Ascending aorta (tissue), 2 donors: Measurements from ENCODE around the gene KCTD10. TPM values are rescaled to one million over a fixed set of nuclear protein-coding genes. Genes with fewer than 3 reads are reported as not detected.

Source experiments
- DNase-seq, 2 donors: peaks; one replicate each; pipeline ENCODE4 v3.0.0-alpha.2; 2019; ENCODE audit warnings: low spot score in 2 of 2
- H3K27ac ChIP-seq, 2 donors: fragments of 200-600 bp; sonication (generic); one replicate each; pipeline ENCODE4 v1.5.1; 2016 to 2017; ENCODE audit warnings: mild to moderate bottlenecking in 1 of 2
- H3K27me3 ChIP-seq: fragments of 200-600 bp; sonication (generic); one replicate; pipeline ENCODE4 v1.5.1; 2017
- H3K36me3 ChIP-seq, 2 donors: fragments of 200-600 bp; sonication (generic); one replicate each; pipeline ENCODE4 v1.5.1; 2016
- H3K4me1 ChIP-seq, 2 donors: fragments of 200-600 bp; sonication (generic); one replicate each; pipeline ENCODE4 v1.5.1; 2016 to 2017; ENCODE audit warnings: mild to moderate bottlenecking in 1 of 2
- H3K4me3 ChIP-seq, 2 donors: fragments of 200-600 bp; sonication (generic); one replicate each; pipeline ENCODE4 v1.5.1; 2016 to 2017; ENCODE audit warnings: mild to moderate bottlenecking in 1 of 2
- H3K9me3 ChIP-seq, 2 donors: fragments of 200-600 bp; sonication (generic); one replicate each; pipeline ENCODE4 v1.5.1; 2016
- intact Hi-C: fragments of 100-400 bp; cut with DNase I; formaldehyde crosslinking; loops from one replicate; pipeline ENCODE4 v1.15.1; 2023
- total RNA-seq: library from RNA; depleted of rRNA; stranded (reverse); fragments of >200 nt; gene quantifications from one replicate; pipeline ENCODE4 v1.1.0, GENCODE V29; 2016
- TF ChIP-seq, protein P1 (sequence below), 3 experiments: fragments of 200-600 bp in 2 of 3; fragments of 450-650 bp in 1 of 3; sonication (generic) in 2 of 3; IDR thresholded peaks; one replicate each; pipeline ENCODE4 v1.5.1; 2016 to 2019; ENCODE audit warnings: antibody characterized with exemption in 3 of 3, mild to moderate bottlenecking in 1 of 3, moderate library complexity in 1 of 3

Gene KCTD10
- total RNA-seq, 1 donor from 2014 or later: 102 TPM

DNA sequence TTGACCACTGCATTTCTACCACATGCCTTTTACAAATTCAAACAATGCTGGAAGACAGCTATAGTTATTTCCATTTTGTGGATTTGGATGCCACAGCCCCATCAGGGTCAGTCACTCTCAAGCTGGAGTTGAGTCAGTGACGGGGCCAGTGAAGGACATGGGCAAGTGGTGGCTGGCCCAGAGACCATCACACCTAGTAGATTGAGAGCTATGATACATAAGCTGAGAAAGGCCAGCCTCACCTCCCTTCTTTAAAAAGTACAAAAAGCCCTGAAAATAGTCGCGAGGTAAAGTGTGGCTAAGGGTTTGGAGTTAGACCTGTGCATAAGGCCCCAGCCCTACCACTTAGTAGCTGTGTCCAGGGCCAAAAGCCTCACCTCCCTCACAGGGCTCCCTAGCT is 4.1 kb downstream of the KCTD10 start:
- Histone ChIP-seq H3K27me3 (no peaks in the 10 kb centered on the region), H3K4me1 (peaks cover 8 to 51% of the 10 kb centered on the region in 2 donors), H3K27ac (peak overlapping the region; percentile 51 to 94), H3K36me3 (peaks cover 13 to 20% of the 10 kb centered on the region in 2 donors), H3K4me3 (no peak overlapping the region), H3K9me3 (no peaks in the 10 kb centered on the region)
- TF ChIP-seq, protein P1, sequence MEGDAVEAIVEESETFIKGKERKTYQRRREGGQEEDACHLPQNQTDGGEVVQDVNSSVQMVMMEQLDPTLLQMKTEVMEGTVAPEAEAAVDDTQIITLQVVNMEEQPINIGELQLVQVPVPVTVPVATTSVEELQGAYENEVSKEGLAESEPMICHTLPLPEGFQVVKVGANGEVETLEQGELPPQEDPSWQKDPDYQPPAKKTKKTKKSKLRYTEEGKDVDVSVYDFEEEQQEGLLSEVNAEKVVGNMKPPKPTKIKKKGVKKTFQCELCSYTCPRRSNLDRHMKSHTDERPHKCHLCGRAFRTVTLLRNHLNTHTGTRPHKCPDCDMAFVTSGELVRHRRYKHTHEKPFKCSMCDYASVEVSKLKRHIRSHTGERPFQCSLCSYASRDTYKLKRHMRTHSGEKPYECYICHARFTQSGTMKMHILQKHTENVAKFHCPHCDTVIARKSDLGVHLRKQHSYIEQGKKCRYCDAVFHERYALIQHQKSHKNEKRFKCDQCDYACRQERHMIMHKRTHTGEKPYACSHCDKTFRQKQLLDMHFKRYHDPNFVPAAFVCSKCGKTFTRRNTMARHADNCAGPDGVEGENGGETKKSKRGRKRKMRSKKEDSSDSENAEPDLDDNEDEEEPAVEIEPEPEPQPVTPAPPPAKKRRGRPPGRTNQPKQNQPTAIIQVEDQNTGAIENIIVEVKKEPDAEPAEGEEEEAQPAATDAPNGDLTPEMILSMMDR (IDR thresholded peaks at IDR 0.05): no peak
- intact Hi-C loops: loop anchor here (10.0 kb wide), 3 partner anchors 102 to 318 kb away; partner anchors contain the start of genes FAM222A, MMAB and MVK
- no peak for DNase-seq

DNA sequence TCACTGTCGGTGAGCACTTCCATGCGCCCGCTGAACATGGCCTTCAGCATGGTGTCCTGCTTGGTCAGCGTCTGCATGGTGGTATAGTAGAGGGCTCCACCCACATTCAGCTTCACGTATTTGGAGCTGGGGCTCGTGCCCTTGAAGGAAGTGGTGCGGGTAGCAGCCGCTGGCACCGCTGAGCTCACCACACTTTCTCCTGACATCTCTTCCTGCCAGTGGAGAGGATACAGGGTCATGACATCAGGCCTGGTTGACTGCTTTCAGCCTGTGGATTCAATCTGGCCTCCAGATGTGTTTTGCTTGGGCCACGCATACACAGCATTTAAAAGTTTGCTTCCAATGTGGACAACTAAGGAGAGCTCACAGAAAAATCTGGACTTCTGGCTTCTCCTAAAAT is 7.6 kb downstream of the KCTD10 start:
- no peak overlapping the region for H3K4me3 ChIP-seq

DNA sequence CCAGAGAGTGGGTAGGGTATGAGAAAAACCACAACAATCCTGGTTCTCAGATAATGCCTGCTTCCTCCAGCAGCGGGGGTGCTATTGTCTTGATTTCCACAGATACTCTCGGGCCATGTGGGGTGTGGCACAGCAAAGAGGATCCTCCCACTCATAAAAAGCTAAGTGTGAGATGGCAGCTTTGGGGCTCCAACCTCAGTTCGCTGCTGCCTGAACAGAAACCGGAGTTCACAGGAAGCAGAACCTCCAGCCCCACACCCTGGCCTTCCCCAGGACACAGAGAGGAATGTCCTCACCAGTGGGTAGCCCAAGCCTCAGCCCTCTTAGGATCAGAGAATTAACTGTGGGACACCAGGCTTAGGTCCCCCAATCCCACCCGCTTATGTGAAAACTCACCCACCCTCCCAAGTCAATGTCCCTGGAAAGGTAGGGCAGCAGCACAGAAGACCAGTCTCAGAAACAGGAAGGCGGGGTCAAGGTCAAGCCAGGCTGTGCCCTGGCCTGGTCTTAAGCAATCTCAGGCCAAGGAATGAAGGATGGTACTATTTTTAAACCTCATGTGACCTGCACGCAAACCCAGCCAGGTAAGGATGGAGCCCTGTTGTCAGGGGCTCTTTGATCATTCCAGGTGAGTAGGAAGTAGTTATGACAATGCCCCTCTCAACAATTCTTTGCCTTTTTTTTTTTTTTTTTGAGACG is 9.0 kb downstream of the KCTD10 start:
- no peak for DNase-seq
- Histone ChIP-seq H3K36me3 (peaks cover 32 to 36% of the 10 kb centered on the region in 2 donors), H3K27ac (peak overlapping the region; percentile 96 to 99), H3K27me3 (no peaks in the 10 kb centered on the region), H3K4me1 (peaks cover 41 to 75% of the 10 kb centered on the region in 2 donors), H3K4me3 (no peak overlapping the region), H3K9me3 (no peaks in the 10 kb centered on the region)
- intact Hi-C loops: loop anchor here (10.0 kb wide), 3 partner anchors 373 to 1163 kb away; partner anchors contain the start of genes ALKBH2, CMKLR1 and UNG
- TF ChIP-seq, protein P1 (IDR thresholded peaks at IDR 0.05): no peak

More for the DNA sequence above, 7.6 kb downstream of the KCTD10 start:
- Histone ChIP-seq H3K36me3 (peaks cover 32 to 42% of the 10 kb centered on the region in 2 donors), H3K27me3 (no peaks in the 10 kb centered on the region), H3K9me3 (no peaks in the 10 kb centered on the region), H3K27ac (peak overlapping the region; percentile 28 to 96), H3K4me1 (peaks cover 29 to 71% of the 10 kb centered on the region in 2 donors)
- intact Hi-C loops: loop anchor here (10.0 kb wide), 3 partner anchors 375 to 1165 kb away; partner anchors contain the start of genes ALKBH2, CMKLR1 and UNG
- TF ChIP-seq, protein P1 (IDR thresholded peaks at IDR 0.05): no peak
- DNase-seq: no peak

DNA sequence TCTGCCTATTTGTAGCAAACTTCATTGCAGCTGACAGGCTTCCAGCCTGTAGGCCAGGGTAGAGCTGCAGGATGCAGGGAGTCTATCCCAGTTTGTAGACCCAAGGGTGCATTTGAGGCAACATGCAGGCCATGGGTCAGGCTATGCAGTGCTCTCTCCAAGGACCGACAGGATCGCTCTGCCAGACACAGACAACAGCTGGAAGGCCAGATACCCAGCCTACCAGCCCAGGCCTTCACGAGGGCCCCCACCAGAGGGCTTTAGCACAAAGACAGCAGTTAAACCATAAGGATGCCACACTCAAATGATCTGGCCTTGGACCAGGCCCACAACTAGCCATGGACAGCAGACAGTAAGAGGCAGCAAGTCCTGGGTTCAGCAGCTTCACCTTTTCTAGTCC is 10.3 kb downstream of the KCTD10 start:
- Histone ChIP-seq H3K36me3 (peaks cover 32 to 35% of the 10 kb centered on the region in 2 donors), H3K27ac (peak overlapping the region; percentile 96 to 99), H3K4me3 (no peak overlapping the region), H3K4me1 (peaks cover 52 to 78% of the 10 kb centered on the region in 2 donors), H3K9me3 (no peaks in the 10 kb centered on the region), H3K27me3 (no peaks in the 10 kb centered on the region)
- TF ChIP-seq, protein P1 (IDR thresholded peaks at IDR 0.05): no peak
- intact Hi-C loops: loop anchor here (10.0 kb wide), 3 partner anchors 372 to 1162 kb away; partner anchors contain the start of genes ALKBH2, CMKLR1 and UNG
- no peak for DNase-seq

DNA sequence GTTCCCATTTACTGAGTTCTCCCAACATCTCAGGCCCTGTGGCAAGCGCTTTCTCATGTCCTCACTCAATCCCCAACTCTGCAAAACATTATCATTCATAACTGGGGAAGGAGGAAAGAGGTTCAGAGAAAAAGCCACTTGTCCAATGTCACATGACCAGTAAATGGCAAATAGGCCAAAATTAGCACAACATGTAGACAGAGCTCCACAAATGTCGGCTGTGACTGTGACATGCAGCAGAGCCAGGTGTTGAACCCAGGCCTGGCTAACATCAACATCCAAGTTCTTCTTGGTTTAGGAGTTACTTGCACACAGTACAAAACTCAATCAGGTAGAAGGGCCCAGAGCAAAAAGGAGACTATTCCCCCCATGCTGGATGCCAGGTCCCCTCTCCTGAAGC is 10.8 kb downstream of the KCTD10 start:
- peaks cover 56 to 81% of the 10 kb centered on the region in 2 donors for H3K4me1 ChIP-seq
- H3K4me3 ChIP-seq: peak overlapping the region in 1 of 2 donors; percentile 19
- DNase-seq: no peak
- peaks cover 32 to 35% of the 10 kb centered on the region in 2 donors for H3K36me3 ChIP-seq
- peak overlapping the region; percentile 96 to 99 for H3K27ac ChIP-seq
- H3K9me3 ChIP-seq: no peaks in the 10 kb centered on the region
- intact Hi-C loops: loop anchor here (10.0 kb wide), 3 partner anchors 372 to 1162 kb away; partner anchors contain the start of genes ALKBH2, CMKLR1 and UNG
- no peaks in the 10 kb centered on the region for H3K27me3 ChIP-seq
- TF ChIP-seq, protein P1 (IDR thresholded peaks at IDR 0.05): no peak
